ENCODE measurements around the gene ZSCAN20.
"Not testable (repeated sequence)": the region's sequence is repeated elsewhere in the genome, so short reads cannot be mapped to it uniquely, and the experiment has no call there.

The ZSCAN20 gene

GRCh38 chr1:33497410-33497809, 25.0 kb downstream of the ZSCAN20 start:
- no peak for DNase-seq

- DNase-seq = no peak
Observed at GRCh38 chr1:33500547-33500946, 28.1 kb downstream of the ZSCAN20 start.

DNA sequence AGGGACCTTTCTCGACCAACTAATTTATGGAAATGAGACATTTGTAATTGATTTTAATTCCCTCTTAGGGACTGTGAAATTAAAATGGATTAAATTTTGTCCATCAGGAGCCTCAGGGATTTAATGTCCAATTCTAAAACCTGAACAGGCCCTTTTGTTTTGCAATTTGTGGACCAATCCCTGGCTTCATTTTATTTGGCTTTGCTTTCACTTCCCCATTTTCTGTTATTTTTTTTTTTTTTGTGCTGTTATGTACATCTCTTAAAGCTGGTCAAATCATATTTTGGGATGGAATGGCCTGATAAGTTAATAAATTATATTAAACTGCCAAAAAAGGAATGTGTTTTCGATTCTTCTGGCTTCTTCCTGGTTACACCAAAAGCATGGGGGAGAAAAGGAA, 28.9 kb downstream of the ZSCAN20 start:
- no peak for DNase-seq

- no peak for DNase-seq
Observed at GRCh38 chr1:33501774-33502173, 29.3 kb downstream of the ZSCAN20 start.

DNA sequence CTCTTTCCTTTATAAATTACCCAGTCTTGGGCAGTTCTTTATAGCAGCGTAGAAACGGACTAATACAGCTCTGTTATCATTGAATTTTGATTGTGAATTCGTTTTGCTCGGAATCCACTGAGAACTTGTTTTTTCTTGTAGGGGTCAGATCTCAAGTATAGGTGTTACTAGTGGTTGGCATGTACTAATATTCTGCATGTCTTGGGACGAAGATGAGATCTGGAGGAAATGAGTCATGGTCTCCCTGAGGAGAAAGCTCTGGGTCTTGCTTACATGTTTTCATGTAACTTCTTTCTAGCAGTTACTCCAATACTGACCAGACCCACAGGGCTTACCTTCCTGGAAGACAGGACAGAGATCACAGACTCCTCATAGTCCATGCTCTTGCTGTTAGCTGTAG, 30.3 kb downstream of the ZSCAN20 start:
- DNase-seq = no peak

- no peak for DNase-seq
Observed at GRCh38 chr1:33503506-33503905, 31.1 kb downstream of the ZSCAN20 start.

- no peak for DNase-seq
Observed at GRCh38 chr1:33507661-33508060, 35.2 kb downstream of the ZSCAN20 start.

DNA sequence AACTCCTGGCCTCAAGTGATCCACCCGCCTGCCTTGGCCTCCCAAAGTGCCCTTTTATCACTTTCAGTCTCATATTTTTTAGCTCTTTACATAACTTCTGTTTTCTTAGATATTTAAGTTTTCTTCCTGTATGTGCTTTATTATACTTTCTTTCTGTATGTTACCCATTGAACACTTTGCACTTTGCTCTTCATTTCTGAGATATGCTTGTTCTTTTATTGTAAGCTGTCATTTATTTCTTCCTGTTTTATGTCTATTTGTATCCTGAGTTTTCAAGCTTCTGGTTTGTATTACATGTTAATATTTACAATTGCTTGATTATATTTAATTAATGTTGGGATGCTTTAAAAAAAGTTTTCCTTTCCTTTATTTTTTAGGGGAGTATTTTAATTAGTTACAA, 35.7 kb downstream of the ZSCAN20 start:
- no peak for DNase-seq

DNA sequence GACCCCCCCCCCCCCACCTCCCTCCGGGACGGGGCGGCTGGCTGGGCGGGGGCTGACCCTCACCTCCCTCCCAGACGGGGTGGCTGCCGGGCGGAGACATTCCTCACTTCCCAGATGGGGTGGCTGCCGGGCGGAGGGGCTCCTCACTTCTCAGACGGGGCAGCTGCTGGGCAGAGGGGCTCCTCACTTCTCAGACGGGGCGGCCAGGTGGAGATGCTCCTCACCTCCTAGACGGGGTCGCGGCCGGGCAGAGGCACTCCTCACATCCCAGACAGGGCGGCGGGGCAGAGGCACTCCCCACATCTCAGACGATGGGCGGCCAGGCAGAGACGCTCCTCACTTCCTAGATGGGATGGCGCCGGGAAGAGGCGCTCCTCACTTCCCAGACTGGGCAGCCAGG, 36.8 kb downstream of the ZSCAN20 start:
- DNase-seq = not testable (repeated sequence)

DNA sequence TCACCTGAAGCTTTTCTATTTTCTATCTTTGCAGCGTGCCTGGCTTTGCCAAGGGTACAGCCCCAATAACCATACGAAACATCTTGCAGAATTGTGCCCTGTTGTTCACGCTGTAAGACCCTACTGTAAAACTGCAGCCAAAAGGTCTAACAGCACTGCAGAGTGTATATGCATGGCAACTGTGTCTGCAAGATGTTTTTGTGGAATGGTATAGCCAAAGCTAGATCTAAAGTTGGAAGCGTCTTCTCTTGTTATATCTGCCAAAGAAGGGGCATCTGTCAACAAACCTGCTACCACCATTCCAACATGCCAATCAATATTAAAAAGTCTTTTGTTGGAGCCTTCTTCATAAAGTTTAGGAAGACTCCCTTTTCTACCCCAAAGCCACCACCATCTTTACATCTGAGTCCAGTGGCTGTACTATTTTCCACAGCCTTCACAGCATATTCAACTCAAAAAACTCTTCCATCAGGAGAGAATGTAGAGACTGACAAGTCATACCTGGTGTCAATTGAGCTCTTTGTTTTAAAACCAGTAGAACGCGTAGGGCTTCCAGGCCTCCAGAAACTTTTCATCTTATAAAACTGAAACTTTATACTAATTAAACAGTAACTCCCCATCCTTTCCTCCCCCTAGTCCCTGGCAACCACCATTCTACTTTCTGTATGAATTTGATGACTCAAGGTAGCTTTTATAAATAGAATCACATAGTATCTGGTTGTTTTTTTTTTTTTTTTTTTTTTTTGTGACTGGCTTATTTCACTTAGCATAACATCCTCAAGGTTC, 40.0 kb downstream of the ZSCAN20 start:
- no peak for DNase-seq

DNA sequence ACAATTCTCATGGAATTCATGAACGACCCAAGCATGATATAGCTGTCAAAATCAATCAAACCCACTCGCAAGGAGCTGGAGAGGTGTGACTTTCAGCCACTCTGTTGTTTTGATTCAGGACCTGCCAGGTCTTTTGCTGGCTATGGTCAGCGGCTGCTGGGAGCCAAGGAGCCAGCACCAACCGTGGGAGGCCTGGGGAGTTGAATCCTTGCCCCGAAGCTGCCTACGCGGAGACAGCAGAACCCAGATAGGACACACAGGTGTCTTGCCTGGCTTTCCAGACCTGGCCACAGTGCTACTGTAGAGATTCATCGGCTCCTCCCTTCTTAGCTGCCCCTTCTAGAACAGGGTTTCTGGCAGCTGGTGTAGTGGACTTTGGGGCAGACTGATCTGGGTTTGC, 42.7 kb downstream of the ZSCAN20 start:
- no peak for DNase-seq

GRCh38 chr1:33515607-33516006, 43.2 kb downstream of the ZSCAN20 start:
- no peak for DNase-seq

GRCh38 chr1:33516428-33516827, 44.0 kb downstream of the ZSCAN20 start:
- DNase-seq = no peak

- no peak for DNase-seq
Observed at GRCh38 chr1:33516891-33517567, 44.6 kb downstream of the ZSCAN20 start.

GRCh38 chr1:33517596-33518250, 45.3 kb downstream of the ZSCAN20 start:
- DNase-seq = no peak

GRCh38 chr1:33519240-33519884, 46.9 kb downstream of the ZSCAN20 start:
- no peak for DNase-seq

GRCh38 chr1:33524586-33524985, 52.1 kb downstream of the ZSCAN20 start:
- DNase-seq = no peak

DNA sequence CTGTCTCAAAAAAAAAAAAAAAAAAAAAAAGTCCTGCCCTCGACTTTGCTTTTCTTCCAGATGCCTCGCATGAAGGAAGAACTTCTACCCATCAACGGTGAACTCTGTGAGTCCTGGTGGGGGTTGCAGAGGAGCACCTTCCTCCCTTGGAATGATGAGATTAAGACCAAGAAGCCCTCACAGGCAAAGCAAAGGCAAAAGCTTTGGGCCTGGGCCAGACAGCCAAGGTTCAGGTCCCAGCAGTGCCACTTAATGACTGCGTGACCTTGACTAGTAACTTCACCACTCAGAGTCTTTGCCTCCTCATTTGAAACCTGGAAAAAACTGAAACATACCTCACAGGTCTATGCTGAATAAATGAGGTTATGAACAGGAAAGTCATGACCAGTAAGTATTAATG, 55.5 kb downstream of the ZSCAN20 start:
- DNase-seq = no peak

- DNase-seq = no peak
Observed at GRCh38 chr1:33529957-33530356, 57.5 kb downstream of the ZSCAN20 start.

- no peak for DNase-seq
Observed at GRCh38 chr1:33532250-33532649, 59.8 kb downstream of the ZSCAN20 start.

GRCh38 chr1:33532936-33533335, 60.5 kb downstream of the ZSCAN20 start:
- no peak for DNase-seq

DNA sequence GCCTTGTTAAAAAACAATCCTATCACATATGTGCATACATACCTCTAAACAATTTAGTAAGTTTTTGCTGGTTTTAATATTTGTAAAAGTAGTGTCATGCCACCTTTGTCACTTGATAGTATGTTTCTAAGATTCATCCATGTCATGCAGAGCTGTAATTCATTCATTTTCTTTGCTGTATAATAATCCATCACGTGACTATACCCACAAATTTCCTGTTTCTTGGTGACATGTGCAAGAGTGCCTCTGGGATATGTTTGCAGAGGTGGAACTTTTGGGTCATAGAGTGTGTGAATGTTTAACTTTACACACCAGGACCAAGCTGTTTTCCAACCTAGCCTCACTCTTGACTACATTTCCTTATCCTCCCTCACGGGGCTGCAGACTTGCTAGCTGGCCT, 62.9 kb downstream of the ZSCAN20 start:
- DNase-seq = no peak

GRCh38 chr1:33537885-33538284, 65.4 kb downstream of the ZSCAN20 start:
- no peak for DNase-seq

DNA sequence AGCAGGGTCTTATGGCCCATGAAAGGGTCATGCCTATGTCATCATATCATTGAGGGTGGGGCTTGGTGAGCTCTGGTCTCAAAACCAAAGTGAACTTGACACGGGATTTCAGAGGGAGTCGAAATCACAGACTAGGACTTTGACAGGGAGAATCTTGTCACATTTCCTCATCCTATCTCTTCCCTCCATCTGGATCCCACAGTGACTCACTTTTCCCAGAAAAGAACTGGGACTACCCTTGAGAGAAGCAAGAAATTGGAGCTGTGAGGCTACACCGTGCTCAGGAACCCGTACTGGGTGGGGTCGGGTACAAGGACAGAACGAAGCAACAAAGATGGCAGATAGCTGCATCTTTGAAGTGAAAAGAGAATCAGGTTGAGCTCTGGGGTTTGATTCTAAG, 69.5 kb downstream of the ZSCAN20 start:
- DNase-seq = no peak
